ENCODE measurements around the gene RPS15A.
A peak's percentile ranks its signal among the peaks of the same experiment; 100 is the strongest.

The RPS15A gene

DNA sequence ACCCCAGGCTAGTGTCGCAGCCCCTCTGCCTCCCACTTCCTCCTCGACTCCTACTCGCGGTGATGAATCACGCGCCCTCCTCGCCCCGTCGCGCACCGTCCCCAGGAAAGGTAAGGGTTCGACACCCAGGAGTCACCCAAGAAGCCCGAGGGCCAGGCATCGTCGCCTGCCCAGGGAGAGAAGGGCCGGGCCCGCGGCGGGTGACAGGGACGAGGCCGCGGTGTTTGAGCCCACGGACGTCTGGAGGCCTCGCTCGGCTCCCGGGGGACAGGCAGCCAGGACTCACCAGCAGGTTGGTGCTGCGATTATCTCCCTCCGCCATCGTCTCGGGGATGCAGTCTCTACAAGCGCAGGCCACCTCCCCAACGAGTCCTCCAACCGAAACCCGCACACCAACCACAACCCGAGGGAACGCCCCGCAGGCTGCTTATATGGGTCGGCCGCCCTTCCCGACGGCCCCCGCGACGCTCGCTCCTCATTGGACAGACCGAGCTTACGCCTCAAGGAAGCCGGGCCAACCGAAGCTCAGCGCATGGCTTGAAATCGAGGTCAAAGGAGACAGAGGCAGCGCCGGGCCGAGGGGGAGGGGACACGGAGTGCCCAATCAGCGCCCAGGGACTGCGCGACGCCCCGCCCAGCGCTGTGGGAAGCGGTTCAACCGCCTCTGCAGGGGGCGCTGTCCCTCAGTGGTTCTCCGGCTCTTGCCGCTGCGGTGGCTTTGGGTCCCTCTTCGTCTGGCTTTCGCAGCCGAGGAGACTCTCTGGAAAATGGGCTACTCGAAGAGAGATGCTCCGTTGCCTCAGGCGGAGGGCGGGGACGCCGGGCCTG is 11.2 kb upstream of the RPS15A start, which contains the start of gene ARL6IP1:
TSS of gene ARL6IP1 (minus strand) at position 405 of the 828 bp plus-strand sequence. CDS start at position 322, 83 bp downstream.
- peak within 1 kb of the TSS; percentile 99 for H3K4me2 ChIP-seq (ENCODE audit: low read length)
- peak within 1 kb of the TSS; percentile 99 for H3K4me3 ChIP-seq (ENCODE audit: low read depth, low read length)
- peak within 1 kb of the TSS; percentile 83 for H3K14ac ChIP-seq (ENCODE audit: low read length)
- peaks cover 3 to 5% of the 10 kb centered on the region in 2 experiments for H3K36me3 ChIP-seq (ENCODE audit: control insufficient read depth in 1 of 2, insufficient read depth in 2 of 2, low read length in 2 of 2)
- H3K4ac ChIP-seq (ENCODE audit: low read depth, low read length) = peak within 1 kb of the TSS; percentile 95
- H3K4me1 ChIP-seq (ENCODE audit: control insufficient read depth in 1 of 2, insufficient read depth in 2 of 2, low read length in 2 of 2) = peaks cover 5 to 7% of the 10 kb centered on the region in 2 experiments
- no peaks in the 10 kb centered on the region for H3K27me3 ChIP-seq (ENCODE audit: insufficient read depth, low read length)
- no peak within 1 kb of the TSS for H2BK12ac ChIP-seq (ENCODE audit: low read length)
- H3K9ac ChIP-seq (ENCODE audit: low read length) = peak within 1 kb of the TSS; percentile 98
- H3K23ac ChIP-seq (ENCODE audit: low read length) = no peak within 1 kb of the TSS
- H4K91ac ChIP-seq (ENCODE audit: low read depth, low read length) = peak within 1 kb of the TSS; percentile 92
- peaks cover 18% of the 10 kb centered on the region for H3K79me2 ChIP-seq (ENCODE audit: control insufficient read depth, insufficient read depth, low read length, poor library complexity)
- WGBS (ENCODE audit: extremely low coverage, insufficient coverage, insufficient read length) = no CpG with 5 or more reads among the region's 77 CpGs
- peak within 1 kb of the TSS; percentile 62 for H2BK120ac ChIP-seq (ENCODE audit: insufficient read depth, low read length, poor library complexity)
- no peaks in the 10 kb centered on the region for H3K9me3 ChIP-seq (ENCODE audit: insufficient read depth, low read depth, low read length)
- H4K8ac ChIP-seq (ENCODE audit: low read depth, low read length) = peak within 1 kb of the TSS; percentile 79
- peak within 1 kb of the TSS; percentile 72 for H3K18ac ChIP-seq (ENCODE audit: low read length)
- peaks cover 7% of the 10 kb centered on the region for H3K79me1 ChIP-seq (ENCODE audit: low read length)
- H2BK5ac ChIP-seq (ENCODE audit: low read depth, low read length, poor library complexity) = peak within 1 kb of the TSS; percentile 77
- peak within 1 kb of the TSS; percentile 89 for H3K27ac ChIP-seq (ENCODE audit: low read depth, low read length)
- peak; percentile 100 for DNase-seq
- H4K12ac ChIP-seq (ENCODE audit: low read depth, low read length) = peak within 1 kb of the TSS; percentile 73
- peak within 1 kb of the TSS; percentile 84 for H2AFZ ChIP-seq (ENCODE audit: insufficient read depth, low read length, poor library complexity)
- peak within 1 kb of the TSS; percentile 87 for H2AK5ac ChIP-seq (ENCODE audit: low read length)

DNA sequence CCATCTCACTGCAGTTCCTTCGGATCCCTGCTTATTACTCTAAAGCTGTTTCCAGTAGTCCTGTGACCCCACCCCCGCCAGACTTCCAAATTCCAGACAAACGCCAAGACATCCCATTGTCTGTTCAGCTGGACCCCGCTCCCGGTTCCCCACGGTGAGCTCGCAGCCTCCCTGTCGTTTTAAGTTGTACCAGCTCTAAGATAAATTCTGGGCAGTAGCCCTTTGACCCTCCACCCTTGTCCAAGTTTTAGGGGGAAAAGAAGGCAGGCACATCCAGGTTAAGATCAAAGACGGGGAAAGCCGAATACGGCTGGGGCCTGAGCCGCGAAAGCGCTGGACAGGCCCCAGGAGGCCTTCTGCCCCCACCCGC is 10.6 kb upstream of the RPS15A start:
- Histone ChIP-seq H2BK120ac (ENCODE audit: insufficient read depth, low read length, poor library complexity) (peak overlapping the region; percentile 62), H3K4ac (ENCODE audit: low read depth, low read length) (peak overlapping the region; percentile 95), H3K79me2 (ENCODE audit: control insufficient read depth, insufficient read depth, low read length, poor library complexity) (peaks cover 18% of the 10 kb centered on the region), H3K79me1 (ENCODE audit: low read length) (peaks cover 7% of the 10 kb centered on the region), H3K9ac (ENCODE audit: low read length) (peak overlapping the region; percentile 98), H2AFZ (ENCODE audit: insufficient read depth, low read length, poor library complexity) (peak overlapping the region; percentile 84), H4K91ac (ENCODE audit: low read depth, low read length) (peak overlapping the region; percentile 92), H2AK5ac (ENCODE audit: low read length) (no peak overlapping the region), H4K12ac (ENCODE audit: low read depth, low read length) (peak overlapping the region; percentile 73), H3K4me3 (ENCODE audit: low read depth, low read length) (peak overlapping the region; percentile 99), H3K23ac (ENCODE audit: low read length) (no peak overlapping the region), H3K18ac (ENCODE audit: low read length) (no peak overlapping the region), H3K4me2 (ENCODE audit: low read length) (peak overlapping the region; percentile 99), H3K36me3 (ENCODE audit: control insufficient read depth in 1 of 2, insufficient read depth in 2 of 2, low read length in 2 of 2) (peaks cover 3 to 7% of the 10 kb centered on the region in 2 experiments), H3K27ac (ENCODE audit: low read depth, low read length) (peak overlapping the region; percentile 83), H3K27me3 (ENCODE audit: insufficient read depth, low read length) (no peaks in the 10 kb centered on the region), H3K9me3 (ENCODE audit: insufficient read depth, low read depth, low read length) (no peaks in the 10 kb centered on the region), H3K4me1 (ENCODE audit: control insufficient read depth in 1 of 2, insufficient read depth in 2 of 2, low read length in 2 of 2) (peaks cover 5 to 7% of the 10 kb centered on the region in 2 experiments), H3K14ac (ENCODE audit: low read length) (peak overlapping the region; percentile 83), H2BK5ac (ENCODE audit: low read depth, low read length, poor library complexity) (peak overlapping the region; percentile 77), H2BK12ac (ENCODE audit: low read length) (no peak overlapping the region), H4K8ac (ENCODE audit: low read depth, low read length) (no peak overlapping the region)
- WGBS (ENCODE audit: extremely low coverage, insufficient coverage, insufficient read length) = no CpG with 5 or more reads among the region's 15 CpGs
- peak; percentile 15 to 17 for DNase-seq

DNA sequence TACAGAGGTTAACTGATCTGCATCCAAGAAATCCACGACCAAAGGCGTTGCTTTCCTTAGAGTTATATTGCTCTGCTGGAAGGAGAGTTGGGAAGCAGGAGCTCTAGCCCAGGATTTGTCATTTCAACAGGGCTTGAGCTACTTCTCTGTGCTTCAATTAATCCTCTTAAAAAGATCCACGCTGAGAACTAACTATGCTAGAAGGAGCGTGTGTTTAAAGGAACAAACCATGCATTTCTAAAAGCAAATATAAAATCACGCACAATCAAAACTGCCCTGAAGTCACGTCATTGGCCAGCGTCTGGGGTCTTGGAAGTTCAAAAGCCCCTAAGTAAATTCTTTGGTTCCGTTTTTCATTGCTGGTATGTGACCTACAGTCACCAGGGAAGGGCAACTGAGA is 10.2 kb upstream of the RPS15A start:
- Histone ChIP-seq H3K9ac (ENCODE audit: low read length) (peak overlapping the region; percentile 98), H4K91ac (ENCODE audit: low read depth, low read length) (no peak overlapping the region), H3K18ac (ENCODE audit: low read length) (no peak overlapping the region), H4K8ac (ENCODE audit: low read depth, low read length) (no peak overlapping the region), H2BK120ac (ENCODE audit: insufficient read depth, low read length, poor library complexity) (no peak overlapping the region), H3K14ac (ENCODE audit: low read length) (no peak overlapping the region), H2AFZ (ENCODE audit: insufficient read depth, low read length, poor library complexity) (no peak overlapping the region), H2BK5ac (ENCODE audit: low read depth, low read length, poor library complexity) (no peak overlapping the region), H3K27ac (ENCODE audit: low read depth, low read length) (peak overlapping the region; percentile 83), H3K4me1 (ENCODE audit: control insufficient read depth in 1 of 2, insufficient read depth in 2 of 2, low read length in 2 of 2) (peaks cover 5 to 7% of the 10 kb centered on the region in 2 experiments), H3K9me3 (ENCODE audit: insufficient read depth, low read depth, low read length) (no peaks in the 10 kb centered on the region), H3K4ac (ENCODE audit: low read depth, low read length) (peak overlapping the region; percentile 95), H3K4me2 (ENCODE audit: low read length) (peak overlapping the region; percentile 99), H2AK5ac (ENCODE audit: low read length) (no peak overlapping the region), H4K12ac (ENCODE audit: low read depth, low read length) (no peak overlapping the region), H3K79me1 (ENCODE audit: low read length) (peaks cover 7% of the 10 kb centered on the region), H3K36me3 (ENCODE audit: control insufficient read depth in 1 of 2, insufficient read depth in 2 of 2, low read length in 2 of 2) (peaks cover 3 to 7% of the 10 kb centered on the region in 2 experiments), H3K27me3 (ENCODE audit: insufficient read depth, low read length) (no peaks in the 10 kb centered on the region), H2BK12ac (ENCODE audit: low read length) (no peak overlapping the region), H3K4me3 (ENCODE audit: low read depth, low read length) (peak overlapping the region; percentile 99), H3K23ac (ENCODE audit: low read length) (no peak overlapping the region), H3K79me2 (ENCODE audit: control insufficient read depth, insufficient read depth, low read length, poor library complexity) (peaks cover 18% of the 10 kb centered on the region)
- no CpG with 5 or more reads among the region's 8 CpGs for WGBS (ENCODE audit: extremely low coverage, insufficient coverage, insufficient read length)
- no peak for DNase-seq

DNA sequence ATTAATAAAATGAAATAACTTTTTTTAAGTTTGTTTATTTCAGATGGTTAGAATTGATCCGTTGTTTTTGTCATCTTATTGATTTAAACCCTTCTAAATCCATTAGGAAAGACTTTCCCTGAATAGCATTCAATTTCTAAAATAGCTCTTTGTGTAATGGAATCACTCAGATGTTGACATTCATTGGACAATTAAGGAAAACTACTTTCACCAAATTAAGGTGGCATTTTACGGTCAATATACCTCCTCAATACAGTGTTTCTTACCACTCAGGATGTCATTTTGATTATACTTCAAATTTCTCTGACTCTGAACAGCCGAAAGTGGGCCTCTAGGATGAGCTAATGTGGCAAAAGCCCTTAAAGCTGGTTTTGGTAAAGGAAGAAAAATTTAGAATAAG is 9.4 kb upstream of the RPS15A start:
- Histone ChIP-seq H3K4ac (ENCODE audit: low read depth, low read length) (peak overlapping the region; percentile 89), H2AK5ac (ENCODE audit: low read length) (no peak overlapping the region), H3K4me3 (ENCODE audit: low read depth, low read length) (no peak overlapping the region), H4K91ac (ENCODE audit: low read depth, low read length) (no peak overlapping the region), H3K27ac (ENCODE audit: low read depth, low read length) (no peak overlapping the region), H3K27me3 (ENCODE audit: insufficient read depth, low read length) (no peaks in the 10 kb centered on the region), H4K8ac (ENCODE audit: low read depth, low read length) (no peak overlapping the region), H3K9me3 (ENCODE audit: insufficient read depth, low read depth, low read length) (no peaks in the 10 kb centered on the region), H3K18ac (ENCODE audit: low read length) (no peak overlapping the region), H3K14ac (ENCODE audit: low read length) (no peak overlapping the region), H2AFZ (ENCODE audit: insufficient read depth, low read length, poor library complexity) (no peak overlapping the region), H3K79me2 (ENCODE audit: control insufficient read depth, insufficient read depth, low read length, poor library complexity) (peaks cover 18% of the 10 kb centered on the region), H3K4me2 (ENCODE audit: low read length) (peak overlapping the region; percentile 99), H3K36me3 (ENCODE audit: control insufficient read depth in 1 of 2, insufficient read depth in 2 of 2, low read length in 2 of 2) (peaks cover 6 to 10% of the 10 kb centered on the region in 2 experiments), H3K4me1 (ENCODE audit: control insufficient read depth in 1 of 2, insufficient read depth in 2 of 2, low read length in 2 of 2) (peaks cover 5 to 7% of the 10 kb centered on the region in 2 experiments), H3K23ac (ENCODE audit: low read length) (no peak overlapping the region), H3K79me1 (ENCODE audit: low read length) (peaks cover 7% of the 10 kb centered on the region), H2BK120ac (ENCODE audit: insufficient read depth, low read length, poor library complexity) (no peak overlapping the region), H3K9ac (ENCODE audit: low read length) (no peak overlapping the region), H2BK5ac (ENCODE audit: low read depth, low read length, poor library complexity) (no peak overlapping the region), H4K12ac (ENCODE audit: low read depth, low read length) (no peak overlapping the region), H2BK12ac (ENCODE audit: low read length) (no peak overlapping the region)
- no CpG with 5 or more reads among the region's 3 CpGs for WGBS (ENCODE audit: extremely low coverage, insufficient coverage, insufficient read length)
- DNase-seq = no peak

Data from trophoblast cell (in vitro differentiated cells and primary cell).